KOPT-K1 (cell line): ENCODE results near the gene MYZAP.

Source experiments
- H3K27ac ChIP-seq: fragments of 200-600 bp; sonication (generic); 2 replicates; pipeline ENCODE4 v1.5.1; 2016; ENCODE audit warnings: antibody characterized with exemption, mild to moderate bottlenecking, low read depth, low read length; ENCODE audit not compliant: poor library complexity, severe bottlenecking
- H3K36me3 ChIP-seq: fragments of 200-600 bp; sonication (generic); 2 replicates; pipeline ENCODE4 v1.5.1; 2017; ENCODE audit warnings: antibody characterized with exemption, mild to moderate bottlenecking, low read length, moderate library complexity; ENCODE audit not compliant: insufficient read depth
- H3K9me3 ChIP-seq: fragments of 200-600 bp; sonication (generic); 2 replicates; pipeline ENCODE4 v1.5.1; 2017; ENCODE audit warnings: antibody characterized with exemption, low read length, mild to moderate bottlenecking; ENCODE audit not compliant: insufficient read depth, poor library complexity, severe bottlenecking

Gene MYZAP

GRCh38 chr15:57646087-57646486 lies 54.4 kb downstream of the MYZAP start:
- Histone ChIP-seq H3K36me3 (no peaks in the 10 kb centered on the region), H3K27ac (no peak overlapping the region), H3K9me3 (no peaks in the 10 kb centered on the region)

- Histone ChIP-seq H3K27ac (no peak overlapping the region), H3K36me3 (no peaks in the 10 kb centered on the region), H3K9me3 (no peaks in the 10 kb centered on the region)
Measured at GRCh38 chr15:57647071-57647790, 55.5 kb downstream of the MYZAP start.

- H3K9me3 ChIP-seq: no peaks in the 10 kb centered on the region
- H3K36me3 ChIP-seq: no peaks in the 10 kb centered on the region
- no peak overlapping the region for H3K27ac ChIP-seq
Measured at GRCh38 chr15:57647791-57648130, 56.1 kb downstream of the MYZAP start.

- no peaks in the 10 kb centered on the region for H3K36me3 ChIP-seq
- no peak overlapping the region for H3K27ac ChIP-seq
- H3K9me3 ChIP-seq: no peaks in the 10 kb centered on the region
Measured at GRCh38 chr15:57649138-57649537, 57.4 kb downstream of the MYZAP start.

DNA sequence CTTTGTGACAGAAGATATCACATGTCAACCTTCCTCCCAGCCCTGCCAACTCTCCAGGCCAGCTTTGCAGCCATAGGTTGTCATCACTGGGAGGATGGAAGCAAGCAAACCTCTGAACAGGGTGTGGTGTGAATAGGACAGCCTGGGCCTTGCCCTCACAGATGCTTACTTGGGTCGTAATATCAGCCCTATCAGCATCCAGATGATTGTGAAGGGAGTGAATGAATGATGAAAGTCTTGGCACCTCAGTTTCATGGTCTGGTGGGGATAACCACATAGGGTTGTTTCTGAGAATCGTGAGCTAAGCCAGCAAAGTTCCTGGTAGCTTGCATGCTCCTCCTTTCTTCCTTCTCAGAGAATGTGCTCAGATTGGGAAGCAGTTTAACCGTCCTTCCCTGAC lies 59.7 kb downstream of the MYZAP start:
- no peaks in the 10 kb centered on the region for H3K36me3 ChIP-seq

GRCh38 chr15:57652481-57652880 lies 60.8 kb downstream of the MYZAP start:
- no peaks in the 10 kb centered on the region for H3K9me3 ChIP-seq

More for the DNA sequence above, 59.7 kb downstream of the MYZAP start:
- Histone ChIP-seq H3K27ac (peak overlapping the region; percentile 60), H3K9me3 (no peaks in the 10 kb centered on the region)

GRCh38 chr15:57654153-57654852 lies 62.6 kb downstream of the MYZAP start:
- H3K9me3 ChIP-seq: no peaks in the 10 kb centered on the region
- H3K27ac ChIP-seq: no peak overlapping the region
- no peaks in the 10 kb centered on the region for H3K36me3 ChIP-seq

More at GRCh38 chr15:57652481-57652880, 60.8 kb downstream of the MYZAP start:
- no peaks in the 10 kb centered on the region for H3K36me3 ChIP-seq
- H3K27ac ChIP-seq: peak overlapping the region; percentile 60

GRCh38 chr15:57655053-57655452 lies 63.3 kb downstream of the MYZAP start:
- H3K9me3 ChIP-seq: no peaks in the 10 kb centered on the region
- H3K27ac ChIP-seq: no peak overlapping the region
- H3K36me3 ChIP-seq: no peaks in the 10 kb centered on the region

DNA sequence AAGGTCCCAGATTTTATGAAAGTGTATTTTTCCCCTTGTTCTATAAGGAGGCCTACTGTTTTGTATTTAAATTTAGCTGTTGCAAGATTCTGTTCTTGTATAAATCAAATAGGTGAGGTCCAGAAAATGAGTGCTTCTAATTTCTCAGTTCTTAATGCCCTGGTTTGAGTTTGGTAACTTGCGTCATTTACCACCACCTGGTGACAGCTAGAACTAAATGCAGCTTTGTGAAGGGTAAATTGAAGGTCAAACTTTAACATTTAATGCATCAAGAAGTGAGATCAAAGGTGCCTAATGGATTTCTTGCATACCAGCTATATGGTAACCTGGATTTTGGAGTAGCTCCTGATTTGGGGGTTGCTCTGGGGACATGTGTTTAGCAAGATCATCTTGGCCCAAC lies 64.1 kb downstream of the MYZAP start:
- Histone ChIP-seq H3K9me3 (no peaks in the 10 kb centered on the region), H3K36me3 (no peaks in the 10 kb centered on the region)

GRCh38 chr15:57656434-57656833 lies 64.7 kb downstream of the MYZAP start:
- no peaks in the 10 kb centered on the region for H3K9me3 ChIP-seq
- no peak overlapping the region for H3K27ac ChIP-seq
- no peaks in the 10 kb centered on the region for H3K36me3 ChIP-seq

More for the DNA sequence above, 64.1 kb downstream of the MYZAP start:
- H3K27ac ChIP-seq: no peak overlapping the region

GRCh38 chr15:57657619-57658018 lies 65.9 kb downstream of the MYZAP start:
- no peak overlapping the region for H3K27ac ChIP-seq
- no peaks in the 10 kb centered on the region for H3K36me3 ChIP-seq

GRCh38 chr15:57662091-57662744 lies 70.5 kb downstream of the MYZAP start:
- Histone ChIP-seq H3K9me3 (no peaks in the 10 kb centered on the region), H3K27ac (no peak overlapping the region), H3K36me3 (no peaks in the 10 kb centered on the region)

More at GRCh38 chr15:57657619-57658018, 65.9 kb downstream of the MYZAP start:
- H3K9me3 ChIP-seq: no peaks in the 10 kb centered on the region

DNA sequence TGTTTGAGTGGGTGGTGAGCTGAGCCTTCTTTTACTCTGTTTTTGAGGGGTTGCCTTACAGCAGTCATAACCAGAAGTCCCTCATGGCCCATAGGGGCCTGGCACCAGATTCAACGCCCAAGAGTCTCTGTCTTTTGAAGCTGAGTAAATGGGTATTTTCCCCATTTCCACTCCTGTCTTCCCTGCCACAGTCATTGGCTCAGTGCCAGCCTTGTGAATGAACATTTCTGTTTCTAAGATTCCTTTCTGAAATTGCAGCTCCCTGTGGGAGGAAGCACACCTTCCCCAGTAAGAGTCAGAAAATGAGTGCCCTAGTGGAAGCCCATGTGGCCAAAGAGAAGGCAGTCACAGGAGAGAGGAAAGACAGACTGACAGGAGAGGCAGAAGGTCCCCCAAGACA lies 71.1 kb downstream of the MYZAP start:
- Histone ChIP-seq H3K27ac (no peak overlapping the region), H3K9me3 (no peaks in the 10 kb centered on the region)

GRCh38 chr15:57663262-57663661 lies 71.6 kb downstream of the MYZAP start:
- no peaks in the 10 kb centered on the region for H3K9me3 ChIP-seq
- no peaks in the 10 kb centered on the region for H3K36me3 ChIP-seq
- H3K27ac ChIP-seq: no peak overlapping the region

More for the DNA sequence above, 71.1 kb downstream of the MYZAP start:
- no peaks in the 10 kb centered on the region for H3K36me3 ChIP-seq

- Histone ChIP-seq H3K27ac (no peak overlapping the region), H3K36me3 (no peaks in the 10 kb centered on the region), H3K9me3 (no peaks in the 10 kb centered on the region)
Measured at GRCh38 chr15:57665194-57665593, 73.5 kb downstream of the MYZAP start.
